GM12872 (cell line): ENCODE measurements around the gene TRERF1.

ENCODE experiments used
- TF ChIP-seq, protein P1 (sequence below): IDR thresholded peaks from 3 replicates; pipeline ENCODE4 v1.5.1; 2011; ENCODE audit warnings: low read depth, mild to moderate bottlenecking, low read length, moderate library complexity; ENCODE audit not compliant: insufficient read depth

The TRERF1 gene

DNA sequence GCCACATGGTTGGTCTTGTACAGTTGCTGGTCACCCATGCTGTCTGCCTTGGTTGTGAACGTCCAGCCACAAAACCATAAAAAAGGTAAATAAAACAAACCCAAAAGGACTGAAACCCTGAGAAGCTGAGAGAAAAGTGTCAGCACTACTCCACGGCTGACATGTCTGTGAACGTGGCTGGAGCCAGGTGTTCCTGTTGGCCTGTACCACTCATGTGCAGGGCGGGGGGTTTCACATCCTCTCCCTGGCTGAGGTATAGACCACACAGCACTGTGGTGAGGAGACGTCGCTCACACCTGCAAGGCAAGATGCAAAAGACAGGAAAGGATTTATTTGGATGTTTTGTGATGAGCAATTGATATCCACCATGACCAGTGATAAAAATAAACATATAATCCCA lies 182.2 kb downstream of the TRERF1 start:
- TF ChIP-seq, protein P1, sequence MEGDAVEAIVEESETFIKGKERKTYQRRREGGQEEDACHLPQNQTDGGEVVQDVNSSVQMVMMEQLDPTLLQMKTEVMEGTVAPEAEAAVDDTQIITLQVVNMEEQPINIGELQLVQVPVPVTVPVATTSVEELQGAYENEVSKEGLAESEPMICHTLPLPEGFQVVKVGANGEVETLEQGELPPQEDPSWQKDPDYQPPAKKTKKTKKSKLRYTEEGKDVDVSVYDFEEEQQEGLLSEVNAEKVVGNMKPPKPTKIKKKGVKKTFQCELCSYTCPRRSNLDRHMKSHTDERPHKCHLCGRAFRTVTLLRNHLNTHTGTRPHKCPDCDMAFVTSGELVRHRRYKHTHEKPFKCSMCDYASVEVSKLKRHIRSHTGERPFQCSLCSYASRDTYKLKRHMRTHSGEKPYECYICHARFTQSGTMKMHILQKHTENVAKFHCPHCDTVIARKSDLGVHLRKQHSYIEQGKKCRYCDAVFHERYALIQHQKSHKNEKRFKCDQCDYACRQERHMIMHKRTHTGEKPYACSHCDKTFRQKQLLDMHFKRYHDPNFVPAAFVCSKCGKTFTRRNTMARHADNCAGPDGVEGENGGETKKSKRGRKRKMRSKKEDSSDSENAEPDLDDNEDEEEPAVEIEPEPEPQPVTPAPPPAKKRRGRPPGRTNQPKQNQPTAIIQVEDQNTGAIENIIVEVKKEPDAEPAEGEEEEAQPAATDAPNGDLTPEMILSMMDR: no peak

DNA sequence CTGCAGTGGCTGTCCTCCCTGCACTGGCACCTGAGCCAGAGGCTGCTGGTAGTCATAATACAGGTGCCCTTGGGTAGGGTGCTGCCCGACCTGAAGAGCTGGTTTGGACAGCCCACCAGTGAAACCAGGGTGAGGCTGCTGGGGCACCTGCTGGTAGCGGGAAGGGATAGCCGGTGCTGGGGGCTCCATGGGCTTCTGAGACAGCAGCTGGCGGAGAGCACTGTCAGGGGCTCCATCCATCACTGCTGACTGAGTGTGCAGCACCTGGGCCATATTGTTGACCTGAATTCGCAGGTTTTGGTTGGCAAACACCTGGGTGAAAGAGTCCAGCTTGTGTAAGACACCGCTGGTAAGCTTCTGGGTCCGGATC lies 182.9 kb downstream of the TRERF1 start:
- TF ChIP-seq, protein P1: no peak

DNA sequence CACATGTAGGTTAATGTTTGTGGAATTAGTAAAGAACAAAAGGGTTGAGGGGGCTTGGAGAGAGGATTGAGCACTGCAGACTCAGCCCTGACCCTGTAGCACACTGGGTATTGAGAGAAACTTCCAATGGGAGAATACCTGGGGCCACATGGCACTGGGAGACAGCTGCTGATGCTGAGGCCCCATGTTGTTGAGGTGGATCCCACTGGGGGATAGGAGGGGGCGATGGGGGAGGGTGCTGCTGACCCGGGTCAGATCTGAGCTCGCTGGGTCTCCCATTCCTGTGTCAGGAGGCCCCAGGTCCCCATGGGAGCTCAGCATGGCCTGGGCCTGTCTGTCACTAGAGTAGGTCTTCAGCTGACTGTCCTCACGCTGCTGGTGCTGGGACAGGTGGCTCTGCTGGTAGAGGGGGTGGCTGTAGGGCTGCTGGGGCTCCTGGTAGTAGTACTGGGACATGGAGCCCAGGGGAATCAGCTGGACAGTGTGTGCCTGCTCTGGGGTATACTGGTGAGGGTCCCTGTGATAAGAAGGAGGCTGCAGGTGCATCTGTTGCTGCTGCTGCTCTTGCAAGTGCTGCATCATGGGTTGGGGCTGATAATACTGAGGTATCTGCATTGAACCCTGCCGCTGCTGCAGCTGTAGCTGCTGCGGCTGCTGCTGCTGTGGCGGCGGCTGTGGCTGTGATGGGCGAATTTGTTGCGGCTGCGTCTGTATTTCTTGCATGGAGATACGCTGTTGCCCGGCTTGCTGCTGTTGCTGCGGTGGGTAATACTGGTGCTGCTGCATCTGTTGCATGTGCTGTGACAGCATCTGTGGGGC lies 183.5 kb downstream of the TRERF1 start:
- TF ChIP-seq, protein P1: no peak

DNA sequence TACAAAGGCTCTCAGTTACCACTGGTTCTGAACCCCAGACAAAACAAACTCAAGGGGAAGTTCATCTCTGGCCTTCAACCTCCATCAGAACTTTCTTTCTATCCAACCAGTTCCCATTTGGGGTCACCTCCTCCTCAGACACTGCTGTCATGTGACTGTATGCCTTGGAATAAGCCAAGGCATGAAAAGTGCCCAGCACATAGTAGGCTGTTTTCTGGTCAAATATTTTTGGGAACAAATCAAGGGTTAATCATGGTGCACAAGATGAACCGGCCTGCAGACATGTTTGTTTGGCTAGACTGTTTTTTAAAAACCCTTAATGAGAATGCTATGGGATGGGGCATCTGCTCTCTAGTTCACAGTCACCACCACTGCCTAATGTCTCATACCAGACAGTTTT lies 185.2 kb downstream of the TRERF1 start:
- TF ChIP-seq, protein P1: no peak

DNA sequence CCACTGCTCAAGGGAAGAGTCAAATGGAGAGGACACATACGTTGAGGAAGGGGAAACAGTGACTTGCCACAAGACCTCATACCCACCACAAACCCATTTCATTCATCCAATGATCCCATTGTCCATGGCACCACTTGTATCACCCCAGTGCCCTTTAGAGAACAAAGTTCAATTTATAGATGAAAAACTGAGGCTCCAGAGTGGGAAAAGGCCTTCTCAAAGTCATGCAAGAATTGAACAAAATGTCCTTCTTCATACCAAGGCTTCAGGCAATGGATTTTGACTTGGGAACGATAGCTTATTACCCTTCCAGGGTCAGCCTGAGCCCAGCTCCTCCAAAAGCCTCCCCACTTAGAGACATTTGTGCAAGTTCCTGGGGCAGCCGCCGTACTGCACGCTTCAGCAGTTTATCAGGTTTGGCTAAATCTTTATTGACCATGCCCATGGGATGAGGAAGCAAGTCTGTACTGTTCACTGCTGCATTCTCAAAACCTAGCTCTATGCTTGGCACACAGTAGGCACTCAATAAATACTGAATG lies 186.8 kb downstream of the TRERF1 start:
- TF ChIP-seq, protein P1: no peak

DNA sequence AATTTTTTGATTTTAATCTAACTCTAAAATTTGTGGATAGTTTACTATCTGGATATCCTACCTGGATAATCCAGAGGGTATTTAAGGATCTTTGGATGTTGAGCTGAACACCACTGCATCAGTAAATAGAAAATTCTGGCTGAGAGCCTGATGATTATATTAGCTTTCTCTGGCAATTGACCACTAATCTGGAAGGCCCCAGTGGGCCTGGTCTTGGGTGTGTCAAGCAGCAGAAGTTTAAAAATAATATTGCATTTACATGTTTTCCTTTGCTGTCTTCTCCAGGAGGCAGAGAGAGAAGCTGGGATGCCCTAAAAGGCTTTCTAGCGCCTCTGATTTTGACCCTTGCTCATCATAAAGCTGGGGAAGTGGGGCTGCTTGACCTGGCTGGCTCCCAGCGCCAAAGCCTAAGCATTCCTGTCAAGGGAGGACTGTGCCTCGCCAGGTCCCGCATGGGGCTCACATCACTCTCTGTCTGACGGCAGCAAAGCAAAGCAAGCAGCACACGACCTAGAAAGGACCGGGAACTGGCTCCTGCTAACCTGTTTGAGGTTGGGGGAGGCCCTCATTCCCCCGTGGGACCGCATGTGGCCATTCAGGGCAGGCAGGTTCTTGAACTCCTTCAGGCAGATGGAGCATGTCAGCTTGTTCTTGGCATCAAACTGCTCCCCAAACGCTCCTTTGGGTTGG lies 187.4 kb downstream of the TRERF1 start:
- TF ChIP-seq, protein P1: no peak

DNA sequence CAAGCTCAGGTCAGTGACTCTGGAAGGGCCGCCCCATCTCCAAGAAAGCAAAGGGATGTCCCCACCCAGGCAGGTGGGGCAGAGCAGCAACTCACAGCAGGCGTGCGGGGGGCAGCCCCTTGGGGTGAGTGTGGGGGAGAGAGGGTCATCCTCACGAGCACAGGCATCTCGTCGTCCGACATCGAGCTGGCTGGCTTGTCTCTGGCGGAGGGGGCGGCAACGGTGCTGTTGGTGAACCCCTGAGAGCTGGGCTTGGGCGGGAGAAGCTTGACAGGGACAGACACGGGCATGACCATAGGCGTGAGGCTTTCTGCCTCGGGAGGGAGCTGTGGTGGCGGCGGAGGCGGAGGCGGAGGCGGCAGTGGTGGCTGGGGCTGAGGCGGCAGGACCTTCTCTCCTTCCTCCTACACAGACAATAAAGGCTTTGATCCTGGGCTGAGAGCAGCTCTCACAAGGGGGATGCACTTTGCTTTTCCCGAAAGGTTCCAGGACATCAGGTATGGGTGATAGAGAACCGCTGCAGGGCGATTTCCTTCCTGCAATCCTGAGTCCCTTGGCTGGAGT lies 188.5 kb downstream of the TRERF1 start:
- TF ChIP-seq, protein P1: no peak
